Liver (tissue), 9 donors: ENCODE data around the gene RTN4RL2. TPM values are rescaled to one million over a fixed set of nuclear protein-coding genes. Genes with fewer than 3 reads are reported as not detected.

Source experiments
- DNase-seq: peaks from one replicate; pipeline ENCODE4 v3.0.0-alpha.2; 2017; ENCODE audit warnings: low spot score
- H3K27ac ChIP-seq, 2 donors: one replicate each; pipeline ENCODE4 v1.7.0; 2013; ENCODE audit warnings: inconsistent platforms in 2 of 2, low read length in 2 of 2, control low read depth in 1 of 2, low read depth in 1 of 2, mild to moderate bottlenecking in 1 of 2
- H3K27me3 ChIP-seq, 4 donors: one replicate each; pipeline versions ENCODE4 v1.6.1 to v1.7.0; 2013; ENCODE audit warnings: low read length in 3 of 4, inconsistent platforms in 1 of 4, mild to moderate bottlenecking in 1 of 4, moderate library complexity in 1 of 4; ENCODE audit not compliant: control insufficient read depth in 4 of 4, insufficient read depth in 4 of 4
- H3K36me3 ChIP-seq, 4 donors: one replicate each; pipeline versions ENCODE4 v1.6.1 to v1.7.0; 2013; ENCODE audit warnings: low read length in 3 of 4, mild to moderate bottlenecking in 3 of 4, low read depth in 1 of 4, moderate library complexity in 1 of 4; ENCODE audit not compliant: control insufficient read depth in 4 of 4, insufficient read depth in 3 of 4
- H3K4me1 ChIP-seq, 4 donors: one replicate each; pipeline versions ENCODE4 v1.6.1 to v1.7.0; 2013; ENCODE audit warnings: low read length in 3 of 4, mild to moderate bottlenecking in 3 of 4, moderate library complexity in 1 of 4; ENCODE audit not compliant: control insufficient read depth in 4 of 4, insufficient read depth in 4 of 4
- H3K4me3 ChIP-seq, 3 donors: one replicate each; pipeline versions ENCODE4 v1.6.1 to v1.7.0; 2013; ENCODE audit warnings: low read length in 3 of 3, control low read depth in 1 of 3, low read depth in 1 of 3, mild to moderate bottlenecking in 1 of 3
- H3K9ac ChIP-seq, 2 donors: one replicate each; pipeline ENCODE4 v1.7.0; 2013; ENCODE audit warnings: low read length in 2 of 2, mild to moderate bottlenecking in 2 of 2, moderate library complexity in 2 of 2, control low read depth in 1 of 2, low read depth in 1 of 2
- H3K9me3 ChIP-seq, 4 donors: one replicate each; pipeline versions ENCODE4 v1.6.1 to v1.7.0; 2013; ENCODE audit warnings: low read length in 3 of 4; ENCODE audit not compliant: control insufficient read depth in 4 of 4
- EGR1 ChIP-seq, 2 donors: IDR thresholded peaks; 2 replicates each; pipeline ENCODE4 v1.6.1; 2016 to 2018; ENCODE audit warnings: antibody characterized with exemption in 2 of 2, low read depth in 2 of 2
- GABPA ChIP-seq, 2 donors: IDR thresholded peaks in 1 of 2; conservative IDR thresholded peaks in 1 of 2; 2 replicates each; pipeline ENCODE4 v1.6.1; 2016; ENCODE audit warnings: antibody characterized with exemption in 2 of 2, mild to moderate bottlenecking in 1 of 2, moderate library complexity in 1 of 2
- HNF4A ChIP-seq, 2 donors: conservative IDR thresholded peaks; 2 replicates each; pipeline ENCODE4 v1.6.1; 2016; ENCODE audit warnings: antibody characterized with exemption in 2 of 2, mild to moderate bottlenecking in 2 of 2
- HNF4G ChIP-seq: IDR thresholded peaks from 2 replicates; pipeline ENCODE4 v1.6.1; 2016; ENCODE audit warnings: antibody characterized with exemption
- JUND ChIP-seq, 2 donors: IDR thresholded peaks; 2 replicates each; pipeline ENCODE4 v1.6.1; 2016; ENCODE audit warnings: antibody characterized with exemption in 2 of 2
- NR2F2 ChIP-seq: IDR thresholded peaks from 2 replicates; pipeline ENCODE4 v1.6.1; 2016; ENCODE audit warnings: antibody characterized with exemption
- RAD21 ChIP-seq, 2 donors: IDR thresholded peaks; 2 replicates each; pipeline ENCODE4 v1.6.1; 2016; ENCODE audit warnings: antibody characterized with exemption in 2 of 2, mild to moderate bottlenecking in 2 of 2
- RXRA ChIP-seq, 2 donors: IDR thresholded peaks; 2 replicates each; pipeline ENCODE4 v1.6.1; 2017 to 2018; ENCODE audit warnings: antibody characterized with exemption in 2 of 2, mild to moderate bottlenecking in 1 of 2
- SP1 ChIP-seq: IDR thresholded peaks from 2 replicates; pipeline ENCODE4 v1.6.1; 2018; ENCODE audit warnings: antibody characterized with exemption, mild to moderate bottlenecking
- TAF1 ChIP-seq: conservative IDR thresholded peaks from 2 replicates; pipeline ENCODE4 v1.6.1; 2016; ENCODE audit warnings: antibody characterized with exemption, mild to moderate bottlenecking
- YY1 ChIP-seq: IDR thresholded peaks from 2 replicates; pipeline ENCODE4 v1.6.1; 2016; ENCODE audit warnings: antibody characterized with exemption, mild to moderate bottlenecking
- ZBTB33 ChIP-seq: IDR thresholded peaks from 2 replicates; pipeline ENCODE4 v1.6.1; 2016; ENCODE audit warnings: antibody characterized with exemption
- WGBS: extraction: QIAGEN DNeasy Blood & Tissue Kit; methylation state at CpG from one replicate; pipeline ENCODE4 v1.1.7; 2013; 5-methylcytosine and 5-hydroxymethylcytosine counted together
- polyA plus RNA-seq, 2 donors: library from polyadenylated mRNA; stranded (reverse) in 1 of 2; unstranded in 1 of 2; fragments of 200-250 nt in 1 of 2; fragments of >200 nt in 1 of 2; fragmentation: Nextera tagmentation in 1 of 2; extraction: Ambion mirVana in 1 of 2; gene quantifications; one replicate each; pipeline versions ENCODE4 v1.2.1 to v1.2.3, GENCODE V29; 2013 to 2015
- total RNA-seq, 2 donors: library from RNA; depleted of rRNA; stranded (reverse); fragments of >200 nt; gene quantifications; one replicate each; pipeline ENCODE4 v1.2.3, GENCODE V29; 2014
- TF ChIP-seq, protein P1 (sequence below): IDR thresholded peaks from 2 replicates; pipeline ENCODE4 v1.6.1; 2016; ENCODE audit warnings: antibody characterized with exemption
- TF ChIP-seq, protein P2 (sequence below): IDR thresholded peaks from 2 replicates; pipeline ENCODE4 v1.6.1; 2016; ENCODE audit warnings: antibody characterized with exemption
- TF ChIP-seq, protein P3 (sequence below): fragments of 150-350 bp; IDR thresholded peaks from 2 replicates; pipeline ENCODE4 v1.5.1; 2017; ENCODE audit warnings: improper control_type of control experiment, low read depth, low read length; ENCODE audit not compliant: missing input control
- TF ChIP-seq, protein P4 (sequence below): IDR thresholded peaks from 2 replicates; pipeline ENCODE4 v1.6.1; 2016; ENCODE audit warnings: antibody characterized with exemption, mild to moderate bottlenecking
- donor health status: healthy.
- donor health status: healthy.
- donor health status: healthy.
- donor health status: healthy.
- donor health status: healthy.

Gene RTN4RL2
- total and polyA plus RNA-seq, 4 donors, result 0.75 to 18.1 (median 3.2) TPM

DNA sequence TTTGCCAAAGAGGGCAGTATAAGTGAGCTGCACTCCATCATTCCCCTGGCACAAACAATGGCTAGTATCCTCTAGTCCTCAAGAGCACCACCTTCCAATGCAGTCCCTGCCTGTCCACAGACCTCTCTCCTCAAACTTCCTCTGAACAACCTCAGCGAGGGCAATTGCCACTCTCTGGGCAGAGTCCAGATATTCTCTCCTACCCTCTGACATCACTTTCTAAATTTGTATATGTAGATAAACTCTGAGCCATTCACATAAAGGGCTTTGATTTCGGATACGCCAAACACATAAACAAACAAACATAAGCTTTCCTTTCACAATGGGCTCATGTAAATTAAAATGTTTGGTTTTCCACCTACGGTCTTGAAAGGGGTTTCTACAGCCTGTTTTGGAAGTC is 30.4 kb upstream of the RTN4RL2 start:
- TF ChIP-seq YY1, result peak; percentile 58
- peak; percentile 23 for TF ChIP-seq HNF4G
- peak; percentile 83 to 87 for TF ChIP-seq HNF4A (conservative IDR thresholded peaks at IDR 0.05)
- TF ChIP-seq SP1, result peak; percentile 74
- TF ChIP-seq, protein P1, sequence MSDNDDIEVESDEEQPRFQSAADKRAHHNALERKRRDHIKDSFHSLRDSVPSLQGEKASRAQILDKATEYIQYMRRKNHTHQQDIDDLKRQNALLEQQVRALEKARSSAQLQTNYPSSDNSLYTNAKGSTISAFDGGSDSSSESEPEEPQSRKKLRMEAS, result peak; percentile 27
- TF ChIP-seq RAD21 (IDR thresholded peaks at IDR 0.05), result peak; percentile 15 to 30
- TF ChIP-seq ZBTB33, result no peak
- peak; percentile 92 to 96 for TF ChIP-seq JUND (IDR thresholded peaks at IDR 0.05)
- peak; percentile 39 to 70 for TF ChIP-seq RXRA (IDR thresholded peaks at IDR 0.05)
- no peak for TF ChIP-seq TAF1
- TF ChIP-seq, protein P2, sequence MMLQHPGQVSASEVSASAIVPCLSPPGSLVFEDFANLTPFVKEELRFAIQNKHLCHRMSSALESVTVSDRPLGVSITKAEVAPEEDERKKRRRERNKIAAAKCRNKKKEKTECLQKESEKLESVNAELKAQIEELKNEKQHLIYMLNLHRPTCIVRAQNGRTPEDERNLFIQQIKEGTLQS, result peak; percentile 13
- TF ChIP-seq, protein P3, sequence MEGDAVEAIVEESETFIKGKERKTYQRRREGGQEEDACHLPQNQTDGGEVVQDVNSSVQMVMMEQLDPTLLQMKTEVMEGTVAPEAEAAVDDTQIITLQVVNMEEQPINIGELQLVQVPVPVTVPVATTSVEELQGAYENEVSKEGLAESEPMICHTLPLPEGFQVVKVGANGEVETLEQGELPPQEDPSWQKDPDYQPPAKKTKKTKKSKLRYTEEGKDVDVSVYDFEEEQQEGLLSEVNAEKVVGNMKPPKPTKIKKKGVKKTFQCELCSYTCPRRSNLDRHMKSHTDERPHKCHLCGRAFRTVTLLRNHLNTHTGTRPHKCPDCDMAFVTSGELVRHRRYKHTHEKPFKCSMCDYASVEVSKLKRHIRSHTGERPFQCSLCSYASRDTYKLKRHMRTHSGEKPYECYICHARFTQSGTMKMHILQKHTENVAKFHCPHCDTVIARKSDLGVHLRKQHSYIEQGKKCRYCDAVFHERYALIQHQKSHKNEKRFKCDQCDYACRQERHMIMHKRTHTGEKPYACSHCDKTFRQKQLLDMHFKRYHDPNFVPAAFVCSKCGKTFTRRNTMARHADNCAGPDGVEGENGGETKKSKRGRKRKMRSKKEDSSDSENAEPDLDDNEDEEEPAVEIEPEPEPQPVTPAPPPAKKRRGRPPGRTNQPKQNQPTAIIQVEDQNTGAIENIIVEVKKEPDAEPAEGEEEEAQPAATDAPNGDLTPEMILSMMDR, result no peak
- Histone ChIP-seq H3K4me1 (peaks cover 14 to 72% (median 36%) of the 10 kb centered on the region in 4 donors), H3K9me3 (no peaks in the 10 kb centered on the region), H3K27me3 (no peaks in the 10 kb centered on the region), H3K9ac (peak overlapping the region in 1 of 2 donors; percentile 49), H3K27ac (peak overlapping the region; percentile 92 to 99), H3K36me3 (no peaks in the 10 kb centered on the region), H3K4me3 (no peak overlapping the region)
- no peak for DNase-seq
- 25% methylated on average over 4 of the region's 4 CpGs for WGBS

DNA sequence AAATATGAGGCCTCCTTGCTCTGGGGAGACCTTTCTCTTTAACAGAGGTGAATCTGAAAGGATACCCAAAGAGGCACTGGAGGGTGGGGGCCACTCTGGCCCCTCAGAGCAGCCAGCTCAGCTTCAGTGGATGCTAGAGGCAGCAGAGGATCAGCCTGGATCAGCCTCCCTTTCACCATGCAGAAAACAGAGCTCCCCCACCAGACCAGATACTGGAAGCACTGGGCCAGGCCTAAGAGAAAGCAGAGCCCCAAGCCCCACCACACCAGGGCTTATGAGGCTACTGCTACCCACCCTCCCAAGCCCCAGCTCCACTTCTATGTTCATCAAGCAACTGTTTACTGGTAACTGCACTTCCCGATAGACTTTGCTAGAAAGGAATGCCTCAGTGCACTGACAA is 29.4 kb upstream of the RTN4RL2 start:
- peak overlapping the region; percentile 92 to 99 for H3K27ac ChIP-seq
- H3K4me3 ChIP-seq, result no peak overlapping the region
- peak overlapping the region in 1 of 2 donors; percentile 43 for H3K9ac ChIP-seq
- no peaks in the 10 kb centered on the region for H3K27me3 ChIP-seq
- TF ChIP-seq JUND (IDR thresholded peaks at IDR 0.05) (no peak), RXRA (IDR thresholded peaks at IDR 0.05) (no peak), EGR1 (IDR thresholded peaks at IDR 0.05; ENCODE audit: low read depth in 2 of 2) (no peak), GABPA (IDR thresholded peaks at IDR 0.05 in 1 of 2, conservative IDR thresholded peaks at IDR 0.05 in 1 of 2) (no peak), TAF1 (no peak), NR2F2 (no peak), ZBTB33 (no peak), YY1 (no peak), RAD21 (IDR thresholded peaks at IDR 0.05) (no peak), HNF4G (no peak)
- TF ChIP-seq, protein P4, sequence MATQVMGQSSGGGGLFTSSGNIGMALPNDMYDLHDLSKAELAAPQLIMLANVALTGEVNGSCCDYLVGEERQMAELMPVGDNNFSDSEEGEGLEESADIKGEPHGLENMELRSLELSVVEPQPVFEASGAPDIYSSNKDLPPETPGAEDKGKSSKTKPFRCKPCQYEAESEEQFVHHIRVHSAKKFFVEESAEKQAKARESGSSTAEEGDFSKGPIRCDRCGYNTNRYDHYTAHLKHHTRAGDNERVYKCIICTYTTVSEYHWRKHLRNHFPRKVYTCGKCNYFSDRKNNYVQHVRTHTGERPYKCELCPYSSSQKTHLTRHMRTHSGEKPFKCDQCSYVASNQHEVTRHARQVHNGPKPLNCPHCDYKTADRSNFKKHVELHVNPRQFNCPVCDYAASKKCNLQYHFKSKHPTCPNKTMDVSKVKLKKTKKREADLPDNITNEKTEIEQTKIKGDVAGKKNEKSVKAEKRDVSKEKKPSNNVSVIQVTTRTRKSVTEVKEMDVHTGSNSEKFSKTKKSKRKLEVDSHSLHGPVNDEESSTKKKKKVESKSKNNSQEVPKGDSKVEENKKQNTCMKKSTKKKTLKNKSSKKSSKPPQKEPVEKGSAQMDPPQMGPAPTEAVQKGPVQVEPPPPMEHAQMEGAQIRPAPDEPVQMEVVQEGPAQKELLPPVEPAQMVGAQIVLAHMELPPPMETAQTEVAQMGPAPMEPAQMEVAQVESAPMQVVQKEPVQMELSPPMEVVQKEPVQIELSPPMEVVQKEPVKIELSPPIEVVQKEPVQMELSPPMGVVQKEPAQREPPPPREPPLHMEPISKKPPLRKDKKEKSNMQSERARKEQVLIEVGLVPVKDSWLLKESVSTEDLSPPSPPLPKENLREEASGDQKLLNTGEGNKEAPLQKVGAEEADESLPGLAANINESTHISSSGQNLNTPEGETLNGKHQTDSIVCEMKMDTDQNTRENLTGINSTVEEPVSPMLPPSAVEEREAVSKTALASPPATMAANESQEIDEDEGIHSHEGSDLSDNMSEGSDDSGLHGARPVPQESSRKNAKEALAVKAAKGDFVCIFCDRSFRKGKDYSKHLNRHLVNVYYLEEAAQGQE, result no peak
- TF ChIP-seq, protein P3, result no peak
- TF ChIP-seq, protein P1, result no peak
- 90% methylated on average over 1 of the region's 1 CpG for WGBS
- H3K4me1 ChIP-seq, result peaks cover 18 to 66% (median 34%) of the 10 kb centered on the region in 4 donors
- no peaks in the 10 kb centered on the region for H3K36me3 ChIP-seq
- H3K9me3 ChIP-seq, result no peaks in the 10 kb centered on the region
- DNase-seq, result no peak
